ENCODE data around the gene SALL1.

DNA sequence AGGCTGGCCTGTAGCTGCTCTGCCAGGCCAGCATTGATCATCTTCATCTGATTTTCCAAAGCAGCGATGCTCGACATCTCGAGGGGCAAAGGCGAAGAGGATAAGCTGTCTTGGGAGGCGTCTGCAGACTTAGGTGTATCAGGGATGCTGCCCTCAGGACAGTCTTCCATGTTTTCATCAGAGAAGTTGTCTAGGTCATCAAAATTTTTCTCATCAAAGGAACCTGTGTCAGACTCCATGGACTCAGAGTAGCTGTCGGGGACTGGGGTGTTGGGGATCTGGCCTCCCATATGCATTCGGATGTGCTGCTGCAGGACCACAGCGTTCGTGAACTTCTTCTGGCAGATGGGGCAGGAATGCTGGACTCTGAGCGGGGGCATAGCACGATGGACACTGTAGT is 11.5 kb downstream of the SALL1 start:
- TF ChIP-seq POLR2AphosphoS5 (IDR thresholded peaks at IDR 0.05) = no peak
- TF ChIP-seq EP300 (IDR thresholded peaks at IDR 0.05) = no peak

Measured in suprapubic skin (tissue), 4 donors.